ENCODE results near the gene G6PC2.

G6PC2 gene

DNA sequence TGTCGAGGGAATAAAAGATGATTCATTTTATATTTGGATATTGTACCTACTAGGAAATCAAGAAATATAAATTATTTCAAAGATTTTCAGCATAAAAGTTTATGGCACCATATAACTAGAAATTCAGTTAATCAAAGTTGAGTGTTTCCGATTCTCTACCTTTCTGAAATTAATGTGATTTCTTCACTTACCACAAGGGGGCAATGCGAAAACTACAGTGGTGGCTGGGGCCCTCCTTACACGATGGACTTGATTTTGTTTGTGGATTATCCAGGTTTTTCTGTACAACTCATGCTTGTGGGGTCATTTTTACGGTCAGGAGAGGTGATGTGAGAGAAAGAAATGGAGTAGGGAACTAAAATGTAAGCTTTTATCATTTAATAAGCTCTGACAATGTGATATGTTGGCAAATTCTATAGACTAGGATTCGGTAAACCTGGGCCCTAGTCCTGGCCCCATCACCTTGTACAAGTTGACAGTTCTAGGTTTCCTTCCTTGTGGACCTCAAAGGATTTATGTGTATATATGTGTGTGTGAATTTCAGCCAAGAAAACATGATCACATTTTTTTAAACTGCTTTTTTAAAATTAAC, 47.6 kb downstream of the G6PC2 start:
- no peak for DNase-seq (ENCODE audit: low read depth)

DNA sequence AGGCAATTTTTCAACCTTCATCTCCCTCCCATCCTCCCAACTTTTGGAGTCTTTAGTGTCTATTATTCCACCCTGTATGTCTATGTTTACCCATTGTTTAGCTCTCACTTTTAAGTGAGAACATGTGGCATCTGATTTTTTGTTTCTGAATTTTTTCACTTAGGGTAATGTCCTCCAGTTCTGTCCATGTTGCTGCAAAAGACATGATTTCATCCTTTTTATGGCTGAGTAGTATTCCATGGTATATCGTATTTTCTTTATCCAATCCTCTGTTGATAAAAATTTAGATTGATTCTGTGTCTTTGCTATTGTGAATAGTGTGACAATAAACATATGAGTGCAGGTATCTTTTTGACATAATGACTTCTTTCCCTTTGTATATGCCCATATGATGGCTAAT, 48.2 kb downstream of the G6PC2 start:
- no peak for DNase-seq (ENCODE audit: low read depth)

DNA sequence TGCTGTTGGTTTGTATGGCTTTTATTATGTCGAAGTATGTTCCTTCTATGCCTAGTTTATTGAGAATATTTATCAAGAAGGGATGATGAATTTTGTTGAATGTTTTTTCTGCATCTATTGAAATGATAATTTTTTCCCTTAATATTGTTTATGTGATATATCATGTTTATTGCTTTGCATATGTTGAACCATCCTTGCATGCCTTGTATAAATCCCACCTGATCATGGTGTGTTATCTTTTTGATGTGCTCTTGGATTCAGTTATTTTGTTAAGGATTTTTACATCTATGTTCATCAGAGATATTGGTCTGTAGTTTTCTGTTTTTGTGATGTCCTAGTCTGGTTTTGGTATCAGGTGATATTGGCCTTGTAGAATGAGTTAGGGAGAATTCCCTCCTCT, 50.8 kb downstream of the G6PC2 start:
- no peak for DNase-seq (ENCODE audit: low read depth)

DNA sequence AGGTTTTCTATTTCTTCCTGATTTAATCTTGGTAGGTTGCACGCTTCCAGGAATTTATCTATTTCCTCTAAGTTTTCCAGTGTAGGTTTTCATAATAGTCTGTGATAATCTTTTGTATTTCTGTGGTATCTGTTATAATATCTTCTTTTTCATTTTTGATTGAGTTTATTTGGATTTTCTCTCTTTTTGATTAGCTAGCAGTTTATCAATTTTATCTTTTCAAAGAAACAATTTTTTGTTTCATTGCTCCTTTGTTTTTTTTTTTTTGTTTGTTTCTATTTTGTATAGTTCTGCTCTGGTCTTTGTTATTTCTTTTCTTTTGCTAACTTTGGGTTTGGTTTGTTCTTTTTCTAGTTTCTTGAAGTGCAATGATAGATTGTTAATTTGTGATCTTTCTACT, 51.3 kb downstream of the G6PC2 start:
- DNase-seq (ENCODE audit: low read depth) = no peak

DNA sequence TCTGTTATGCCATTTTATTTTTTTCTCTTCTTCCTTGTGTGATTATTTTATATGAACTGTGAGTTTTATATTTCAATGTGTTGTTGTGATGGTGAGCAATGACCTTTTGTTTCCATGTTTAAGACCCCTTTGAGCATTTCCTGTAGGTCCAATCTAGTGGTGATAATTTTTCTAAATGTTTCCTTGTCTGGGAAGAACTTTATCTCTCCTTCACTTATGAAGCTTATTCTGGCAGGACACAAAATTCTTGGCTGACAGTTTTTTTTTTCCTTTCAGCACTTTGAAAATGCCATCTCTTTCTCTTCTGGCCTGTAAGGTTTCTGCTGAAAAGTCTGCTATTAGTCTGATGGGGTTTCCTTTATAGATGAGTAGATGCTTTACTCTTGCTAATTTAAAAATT, 53.2 kb downstream of the G6PC2 start:
- no peak for DNase-seq (ENCODE audit: low read depth)

DNA sequence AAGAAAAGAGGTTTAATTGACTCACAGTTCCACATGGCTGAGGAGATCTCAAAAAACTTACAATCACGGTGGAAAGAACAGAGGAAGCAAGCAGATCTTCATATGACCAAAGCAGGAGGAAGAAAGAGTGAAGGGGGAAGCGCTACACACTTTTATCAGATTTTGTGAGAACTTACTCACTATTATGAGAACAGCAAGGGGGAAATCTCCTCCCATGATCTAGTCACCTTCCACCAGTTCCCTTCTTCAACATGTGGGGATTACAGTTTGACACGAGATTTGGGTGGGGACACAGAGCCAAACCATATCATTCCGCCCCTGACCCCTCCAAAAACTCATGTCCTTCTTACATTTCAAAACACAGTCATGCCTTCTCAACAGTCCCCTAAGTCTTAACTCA, 54.2 kb downstream of the G6PC2 start:
- DNase-seq (ENCODE audit: low read depth) = no peak

DNA sequence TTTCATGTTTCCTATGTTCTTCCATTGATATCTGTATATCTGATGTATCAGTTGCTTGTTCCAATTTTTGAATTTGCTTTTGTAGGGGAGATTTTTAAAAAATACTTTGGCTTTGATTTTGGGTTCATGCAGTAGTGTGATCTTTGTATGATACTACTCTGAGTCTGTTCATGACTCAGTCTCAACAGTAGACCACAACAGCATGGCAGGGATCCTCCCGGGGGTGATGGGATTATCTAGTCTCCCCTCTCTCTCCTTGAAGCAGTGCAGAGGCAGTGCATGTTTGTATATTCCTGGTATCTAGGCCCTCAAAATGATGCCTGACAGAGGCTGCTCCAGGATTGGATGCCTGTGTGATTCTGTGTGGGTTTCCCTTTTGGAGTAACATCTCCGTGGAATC, 55.3 kb downstream of the G6PC2 start:
- no peak for DNase-seq (ENCODE audit: low read depth)

All from activated T-cell treated with anti-CD3 and anti-CD28 coated beads for 1 hour (primary cell).